GM18861 (cell line): Measurements from ENCODE around the gene UBQLNL.

ENCODE experiments used
- ATAC-seq: cut with Tn5 transposase; IDR thresholded peaks from one replicate; pipeline ENCODE4 v1.9.1; 2021; ENCODE audit not compliant: unreplicated experiment

UBQLNL gene

GRCh38 chr11:5507933-5508305 lies 8.6 kb downstream of the UBQLNL start:
- no peak for ATAC-seq

GRCh38 chr11:5507177-5507932 lies 9.1 kb downstream of the UBQLNL start:
- no peak for ATAC-seq

- no peak for ATAC-seq
Measured at GRCh38 chr11:5505363-5506048, 11.0 kb downstream of the UBQLNL start.

- no peak for ATAC-seq
Measured at GRCh38 chr11:5504403-5504921, 12.0 kb downstream of the UBQLNL start.

- no peak for ATAC-seq
Measured at GRCh38 chr11:5500393-5500801, 16.1 kb downstream of the UBQLNL start.

GRCh38 chr11:5499671-5500070 lies 16.8 kb downstream of the UBQLNL start:
- no peak for ATAC-seq

GRCh38 chr11:5489576-5490357 lies 26.7 kb downstream of the UBQLNL start:
- ATAC-seq, result no peak

- no peak for ATAC-seq
Measured at GRCh38 chr11:5488798-5489399, 27.6 kb downstream of the UBQLNL start.

GRCh38 chr11:5488385-5488784 lies 28.1 kb downstream of the UBQLNL start, which contains the start of gene OR52D1:
Gene OR52D1 (plus strand): TSS chr11:5488685. CDS start chr11:5488707, 22 bp downstream.
- no peak for ATAC-seq

GRCh38 chr11:5486421-5486820 lies 30.1 kb downstream of the UBQLNL start:
- ATAC-seq, result no peak

GRCh38 chr11:5486003-5486402 lies 30.5 kb downstream of the UBQLNL start:
- no peak for ATAC-seq

- peak; percentile 93 for ATAC-seq
Measured at GRCh38 chr11:5476186-5476819, 40.2 kb downstream of the UBQLNL start.

GRCh38 chr11:5473921-5474320 lies 42.6 kb downstream of the UBQLNL start:
- no peak for ATAC-seq

- no peak for ATAC-seq
Measured at GRCh38 chr11:5467527-5467926, 49.0 kb downstream of the UBQLNL start.
